HG02571 (cell line): ENCODE results near the gene CNPY3.
A peak's percentile ranks its signal among the peaks of the same experiment; 100 is the strongest.
"Not testable (repeated sequence)": the region's sequence is repeated elsewhere in the genome, so short reads cannot be mapped to it uniquely, and the experiment has no call there.

Experiments
- ATAC-seq: cut with Tn5 transposase; IDR thresholded peaks from one replicate; pipeline ENCODE4 v1.9.1; 2021; ENCODE audit warnings: mild to moderate bottlenecking, moderate library complexity; ENCODE audit not compliant: unreplicated experiment

Gene CNPY3

DNA sequence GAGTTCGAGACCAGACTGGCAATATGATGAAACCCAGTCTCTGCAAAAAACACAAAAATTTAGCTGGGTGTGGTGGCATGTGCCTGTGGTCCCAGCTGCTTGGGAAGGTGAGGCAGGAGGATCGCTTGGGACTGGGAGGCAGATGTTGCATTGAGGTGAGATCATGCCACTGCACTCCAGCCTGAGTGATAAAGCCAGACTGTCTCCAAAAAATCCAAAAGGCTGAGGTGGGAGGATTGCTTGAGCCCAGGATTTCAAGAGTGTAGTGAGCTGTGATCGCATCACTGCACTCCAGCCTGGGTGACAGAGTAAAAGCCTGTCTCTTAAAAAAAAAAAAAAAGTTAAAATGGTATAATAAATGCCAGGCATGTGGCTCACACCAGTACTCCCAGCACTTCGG is 14.7 kb upstream of the CNPY3 start:
- no peak for ATAC-seq

DNA sequence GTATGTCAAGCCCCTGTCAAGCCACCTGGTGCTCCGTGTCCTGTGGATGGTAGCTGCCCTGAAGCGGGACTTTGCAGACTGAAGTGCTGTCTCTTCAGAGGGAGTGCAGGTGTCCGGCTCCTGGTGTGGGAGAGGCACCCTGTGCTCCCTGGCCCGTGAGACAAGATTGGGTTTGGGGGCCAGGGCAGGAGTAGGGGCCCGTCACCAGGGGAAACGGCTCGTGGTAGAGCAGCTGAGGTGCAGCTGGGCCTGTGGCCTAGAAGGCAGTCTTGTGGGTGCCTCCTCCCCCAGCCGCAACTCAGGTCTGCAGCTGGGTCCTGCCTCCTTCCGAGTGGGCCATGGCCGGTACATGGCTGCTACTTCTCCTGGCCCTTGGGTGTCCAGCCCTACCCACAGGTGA is 13.5 kb upstream of the CNPY3 start, which contains the start of gene PTCRA:
Gene PTCRA, plus strand, starts transcription at position 322 of the 400 bp plus-strand sequence. Its CDS starts 17 bp downstream, at position 339.
- ATAC-seq = no peak

DNA sequence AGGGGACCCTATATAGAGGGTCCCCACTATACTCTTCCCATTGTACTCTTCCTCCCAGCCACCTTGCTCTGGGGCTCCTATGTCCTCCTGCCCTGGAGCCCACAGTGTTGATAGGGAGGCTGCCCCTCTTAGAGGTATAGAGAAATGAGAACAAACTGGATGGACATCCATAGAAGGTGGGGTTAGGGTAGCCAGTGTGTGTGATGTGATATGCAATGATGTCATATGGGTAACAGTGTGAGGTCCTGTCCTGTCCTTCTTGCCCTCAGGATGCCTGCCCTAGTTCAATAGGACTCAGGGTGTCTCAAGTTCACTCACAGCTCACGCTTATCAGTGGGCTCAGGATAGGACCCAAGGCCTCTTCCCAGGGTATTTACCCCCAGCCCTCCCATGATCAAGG is 13.0 kb upstream of the CNPY3 start:
- no peak for ATAC-seq

DNA sequence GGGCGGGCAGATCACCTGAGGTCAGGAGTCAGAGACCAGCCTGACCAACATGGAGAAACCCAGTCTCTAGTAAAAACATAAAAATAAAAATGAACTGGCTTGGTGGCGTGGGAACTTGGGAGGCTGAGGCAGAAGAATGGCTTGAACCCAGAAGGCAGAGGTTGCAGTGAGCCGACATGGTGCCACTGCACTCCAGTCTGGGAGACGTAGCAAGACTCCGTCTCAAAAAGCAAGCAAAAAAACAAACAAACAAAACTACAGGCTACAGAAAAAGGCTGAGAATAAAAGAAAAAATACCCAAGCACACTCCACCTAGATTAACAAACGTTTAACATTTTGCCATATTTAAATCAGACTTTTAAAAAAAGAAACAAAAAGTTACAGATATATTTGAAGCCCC is 7.5 kb upstream of the CNPY3 start:
- ATAC-seq = no peak

DNA sequence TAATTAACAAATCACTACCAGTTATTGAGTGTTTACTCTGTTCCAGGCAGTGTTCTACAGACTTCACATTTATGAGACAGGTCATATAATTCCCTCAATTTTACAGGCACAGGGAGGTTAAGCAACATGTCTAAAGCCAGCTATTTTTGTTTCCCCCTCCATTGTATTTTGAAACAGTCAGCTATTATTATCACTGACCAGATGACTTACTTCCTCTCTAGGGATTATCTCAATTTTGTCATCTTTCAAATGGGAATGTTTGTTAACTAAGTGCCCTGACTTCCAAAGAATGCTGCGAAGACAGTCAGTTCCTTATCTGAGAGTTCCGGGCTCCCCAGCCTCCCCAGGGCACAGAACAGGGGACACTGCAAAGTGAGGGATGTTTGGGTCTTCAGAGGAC is 5.6 kb upstream of the CNPY3 start:
- ATAC-seq = no peak

DNA sequence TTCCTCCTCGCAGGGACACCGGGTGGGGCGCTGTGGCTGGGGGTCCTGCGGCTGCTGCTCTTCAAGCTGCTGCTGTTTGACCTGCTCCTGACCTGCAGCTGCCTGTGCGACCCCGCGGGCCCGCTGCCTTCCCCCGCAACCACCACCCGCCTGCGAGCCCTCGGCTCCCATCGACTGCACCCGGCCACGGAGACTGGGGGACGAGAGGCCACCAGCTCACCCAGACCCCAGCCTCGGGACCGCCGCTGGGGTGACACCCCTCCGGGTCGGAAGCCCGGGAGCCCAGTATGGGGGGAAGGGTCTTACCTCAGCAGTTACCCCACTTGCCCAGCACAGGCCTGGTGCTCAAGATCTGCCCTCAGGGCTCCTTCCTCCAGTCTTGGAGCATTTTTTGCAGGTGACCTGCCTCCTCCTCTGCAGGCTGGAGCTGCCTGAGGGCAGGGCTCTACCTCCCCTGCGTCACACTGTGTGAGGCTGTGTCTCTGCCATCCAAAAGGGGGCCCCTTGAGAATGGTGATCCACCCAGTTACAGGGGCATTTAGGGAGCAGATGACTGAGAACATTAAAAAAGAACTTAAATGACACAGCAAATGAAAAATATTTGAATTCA is 3.9 kb upstream of the CNPY3 start:
- ATAC-seq = no peak

DNA sequence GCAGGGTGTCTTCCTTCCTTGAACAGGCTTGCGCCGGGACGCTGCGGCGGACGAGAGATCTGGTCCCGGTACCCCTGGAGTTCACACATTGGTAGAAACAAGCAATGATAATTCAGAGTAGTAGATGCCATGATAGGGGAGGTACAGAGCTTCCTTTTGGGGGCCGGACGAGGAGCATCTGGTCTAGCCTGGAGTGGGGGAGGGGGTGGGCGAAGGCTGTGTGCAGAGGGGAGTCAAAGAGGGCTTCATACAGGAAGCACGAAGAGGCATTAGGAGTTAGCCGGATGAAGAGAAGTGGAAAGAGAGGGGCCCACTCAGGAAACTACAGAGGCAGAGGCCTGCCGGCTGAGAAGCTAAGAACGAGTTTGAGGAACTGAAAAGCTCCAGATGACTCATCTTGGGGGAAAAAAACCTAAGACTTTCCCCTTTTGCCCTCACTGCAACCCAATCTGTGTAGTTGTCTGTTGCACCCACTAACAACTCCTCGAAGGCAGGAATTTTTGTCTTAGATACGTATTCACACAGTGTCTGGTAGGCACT is 611 bp downstream of the CNPY3 start:
- peak; percentile 54 for ATAC-seq

DNA sequence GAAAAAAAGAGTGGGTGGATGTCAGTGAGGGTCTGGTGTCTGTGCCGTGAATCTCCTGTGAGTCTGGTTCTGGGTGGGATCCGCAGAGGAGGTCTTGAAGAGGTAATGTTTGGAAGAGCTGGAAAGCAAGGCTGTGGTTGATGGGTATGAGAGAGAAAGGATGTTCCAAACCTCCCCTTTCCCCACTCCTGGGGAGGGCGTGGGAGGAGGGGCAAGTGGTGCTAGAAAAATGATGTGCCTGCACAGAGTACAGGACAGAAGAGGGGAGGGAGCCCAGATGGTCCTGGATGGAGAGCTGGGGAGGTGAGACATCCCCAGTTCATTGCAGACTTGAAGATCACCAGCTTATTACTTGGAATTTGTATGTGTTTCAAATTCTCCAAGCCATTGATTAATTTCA is 3.1 kb downstream of the CNPY3 start:
- ATAC-seq = no peak

DNA sequence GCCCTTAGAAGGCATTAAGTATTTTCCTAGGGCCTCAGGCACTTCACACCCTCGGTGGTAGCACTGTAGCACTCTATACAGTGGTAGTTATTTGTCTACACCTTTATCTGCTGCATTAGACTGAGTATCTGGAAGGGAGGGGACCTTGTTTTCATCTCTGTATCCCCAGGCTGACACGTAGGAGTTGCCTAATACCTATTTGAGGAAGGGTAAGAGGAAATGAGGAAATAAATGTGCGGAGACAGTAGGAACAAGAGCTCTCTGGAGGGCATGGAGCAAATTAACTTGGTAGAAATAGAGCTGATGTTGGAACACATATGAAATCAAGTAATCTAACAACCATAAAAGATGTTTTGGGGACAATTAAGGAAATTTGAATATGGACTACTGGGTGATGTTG is 3.9 kb downstream of the CNPY3 start:
- ATAC-seq = no peak

DNA sequence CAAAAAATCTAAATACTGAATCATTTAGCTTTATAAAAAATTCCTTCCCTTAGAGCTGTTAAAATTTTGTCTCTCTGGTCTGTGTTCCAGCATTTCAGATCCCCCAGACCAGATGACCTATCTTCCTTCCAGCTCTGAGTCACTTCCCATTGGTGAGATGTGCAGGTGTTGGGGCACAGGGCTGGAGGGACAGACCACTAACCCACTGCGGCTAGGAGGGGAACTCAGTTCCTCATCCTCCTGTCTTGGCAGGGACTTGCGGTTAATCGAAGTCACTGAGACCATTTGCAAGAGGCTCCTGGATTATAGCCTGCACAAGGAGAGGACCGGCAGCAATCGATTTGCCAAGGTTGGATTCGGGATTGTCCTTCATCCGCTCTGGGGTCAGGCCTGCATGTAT is 6.0 kb downstream of the CNPY3 start:
- ATAC-seq = no peak

DNA sequence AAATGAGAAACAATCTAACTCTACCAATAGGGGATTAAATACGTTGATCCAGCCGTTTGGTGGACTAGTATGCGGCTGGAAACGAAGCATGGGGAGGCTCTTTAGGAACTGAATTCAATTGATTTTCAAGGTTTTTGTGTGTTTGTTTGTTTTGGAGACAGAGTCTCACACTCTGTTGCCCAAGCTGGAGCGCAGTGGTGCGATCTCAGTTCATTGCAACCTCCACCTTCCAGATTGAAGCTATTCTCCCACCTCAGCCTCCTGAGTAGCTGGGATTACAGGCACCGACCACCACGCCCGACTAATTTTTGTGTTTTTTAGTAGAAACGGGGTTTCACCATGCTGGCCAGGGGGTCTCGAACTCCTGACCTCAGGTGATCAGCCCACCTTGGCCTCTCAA is 7.1 kb downstream of the CNPY3 start:
- no peak for ATAC-seq

DNA sequence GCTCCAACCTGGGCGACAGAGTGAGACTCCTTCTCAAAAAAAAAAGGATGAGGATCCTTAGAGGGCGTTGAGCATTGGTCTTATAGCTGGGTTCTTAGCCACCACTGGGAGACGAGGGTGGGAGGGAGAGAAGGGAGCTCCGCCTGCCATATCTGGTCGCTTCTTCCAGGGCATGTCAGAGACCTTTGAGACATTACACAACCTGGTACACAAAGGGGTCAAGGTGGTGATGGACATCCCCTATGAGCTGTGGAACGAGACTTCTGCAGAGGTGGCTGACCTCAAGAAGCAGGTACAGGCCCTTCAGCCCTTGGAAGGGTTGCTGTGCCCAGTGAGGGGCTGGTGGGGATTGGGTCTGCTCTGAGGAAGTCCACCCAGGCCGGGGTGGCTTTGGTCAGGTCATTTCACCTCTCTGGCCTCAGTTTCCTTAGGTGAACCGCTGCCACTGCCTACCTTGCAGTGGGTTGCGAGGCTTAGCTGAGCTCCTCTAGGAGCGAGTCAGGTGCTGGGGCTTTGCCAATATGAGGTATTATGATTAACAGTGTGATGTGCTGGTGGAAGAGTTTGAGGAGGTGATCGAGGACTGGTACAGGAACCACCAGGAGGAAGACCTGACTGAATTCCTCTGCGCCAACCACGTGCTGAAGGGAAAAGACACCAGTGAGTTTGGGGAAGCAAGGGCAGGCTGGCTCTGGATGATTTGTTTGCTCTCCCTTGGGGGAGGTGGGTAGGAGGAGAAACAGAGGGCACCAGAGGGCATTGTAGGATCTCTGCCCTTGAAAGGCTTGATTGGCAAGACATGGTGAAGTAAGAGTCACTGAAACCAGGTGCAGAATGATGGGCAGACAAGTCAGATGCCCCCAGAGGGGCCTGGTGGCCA is 8.5 kb downstream of the CNPY3 start:
- no peak for ATAC-seq

DNA sequence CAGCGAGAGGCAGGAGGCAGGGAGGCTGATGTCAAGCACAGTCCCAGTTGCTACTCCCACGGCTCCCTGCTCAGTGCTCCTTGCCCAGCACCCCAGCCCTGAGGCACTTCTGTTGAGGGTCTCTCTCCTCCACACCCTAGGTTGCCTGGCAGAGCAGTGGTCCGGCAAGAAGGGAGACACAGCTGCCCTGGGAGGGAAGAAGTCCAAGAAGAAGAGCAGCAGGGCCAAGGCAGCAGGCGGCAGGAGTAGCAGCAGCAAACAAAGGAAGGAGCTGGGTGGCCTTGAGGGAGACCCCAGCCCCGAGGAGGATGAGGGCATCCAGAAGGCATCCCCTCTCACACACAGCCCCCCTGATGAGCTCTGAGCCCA is 9.1 kb downstream of the CNPY3 start:
- ATAC-seq = no peak

DNA sequence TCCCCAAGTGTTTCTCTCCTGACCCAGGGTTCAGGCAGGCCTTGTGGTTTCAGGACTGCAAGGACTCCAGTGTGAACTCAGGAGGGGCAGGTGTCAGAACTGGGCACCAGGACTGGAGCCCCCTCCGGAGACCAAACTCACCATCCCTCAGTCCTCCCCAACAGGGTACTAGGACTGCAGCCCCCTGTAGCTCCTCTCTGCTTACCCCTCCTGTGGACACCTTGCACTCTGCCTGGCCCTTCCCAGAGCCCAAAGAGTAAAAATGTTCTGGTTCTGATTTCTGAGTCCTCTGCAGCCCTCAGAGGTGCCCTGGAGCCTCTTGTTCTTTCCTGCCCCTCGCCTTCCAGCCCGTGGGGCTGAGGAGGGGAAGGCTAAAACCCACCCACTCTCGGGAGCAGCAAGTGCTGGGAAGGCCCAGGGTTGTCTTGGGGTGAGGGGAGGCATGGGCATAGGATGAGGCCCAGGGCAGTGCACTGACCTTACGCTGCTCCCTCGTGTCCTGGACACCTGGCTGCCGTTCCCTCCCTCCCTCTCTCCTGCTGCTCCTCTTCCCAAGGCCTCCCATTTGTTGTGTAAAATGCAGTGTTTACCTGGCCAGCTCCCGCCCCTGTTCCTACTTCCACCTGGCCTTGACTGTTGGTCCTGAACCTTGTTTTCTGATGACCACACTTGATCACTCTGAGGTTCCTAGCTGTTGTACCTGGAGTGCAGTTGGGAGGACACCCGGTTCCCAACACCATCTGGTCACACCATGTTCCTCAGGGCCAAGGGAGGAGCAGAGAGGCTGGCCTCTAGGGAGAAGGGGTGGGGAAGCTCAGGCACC is 9.9 kb downstream of the CNPY3 start:
- no peak for ATAC-seq

DNA sequence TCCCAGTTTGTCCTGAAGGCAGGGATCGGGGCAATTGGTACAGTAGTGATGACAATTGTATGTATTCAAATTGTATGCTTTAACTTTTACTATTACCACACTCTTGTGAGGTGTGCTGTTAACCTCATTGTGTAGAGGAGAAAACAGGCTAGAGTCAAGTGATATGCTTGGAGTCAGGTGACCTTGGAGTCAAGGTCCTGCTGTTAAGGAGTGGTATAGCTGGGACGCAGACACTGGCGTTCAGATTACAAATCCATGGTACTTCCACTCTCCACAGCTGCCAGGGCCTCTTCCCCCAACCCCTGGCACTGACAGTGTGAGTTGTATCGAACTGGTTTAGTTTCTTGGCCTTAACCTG is 10.5 kb downstream of the CNPY3 start:
- ATAC-seq = no peak

DNA sequence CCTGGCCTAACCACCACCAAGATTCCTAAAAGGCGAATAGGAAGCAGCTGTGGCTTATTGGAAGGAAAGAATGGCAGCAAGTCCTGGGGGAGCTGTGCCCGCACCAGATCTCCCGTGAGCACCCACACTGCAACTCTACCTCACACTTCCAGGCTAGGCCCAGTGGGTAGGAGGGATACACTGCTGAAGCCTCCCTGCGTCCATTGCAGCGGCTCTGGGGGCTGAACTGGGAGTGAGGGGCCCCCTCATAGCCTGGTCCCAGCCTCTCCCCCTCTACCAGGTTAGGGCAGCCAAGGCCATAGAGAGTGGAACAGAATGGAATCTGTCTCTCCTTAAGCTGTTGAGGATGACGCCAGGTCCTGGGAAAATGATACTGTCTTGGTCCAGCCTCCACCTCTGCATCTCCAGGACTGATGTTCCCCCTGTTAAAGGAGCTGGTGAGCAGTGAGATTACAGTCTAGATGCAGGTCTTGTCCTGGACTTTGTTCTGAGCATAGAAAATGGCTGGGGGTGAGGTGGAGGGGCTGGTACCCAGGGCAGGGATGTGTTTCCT is 11.3 kb downstream of the CNPY3 start:
- ATAC-seq = no peak

DNA sequence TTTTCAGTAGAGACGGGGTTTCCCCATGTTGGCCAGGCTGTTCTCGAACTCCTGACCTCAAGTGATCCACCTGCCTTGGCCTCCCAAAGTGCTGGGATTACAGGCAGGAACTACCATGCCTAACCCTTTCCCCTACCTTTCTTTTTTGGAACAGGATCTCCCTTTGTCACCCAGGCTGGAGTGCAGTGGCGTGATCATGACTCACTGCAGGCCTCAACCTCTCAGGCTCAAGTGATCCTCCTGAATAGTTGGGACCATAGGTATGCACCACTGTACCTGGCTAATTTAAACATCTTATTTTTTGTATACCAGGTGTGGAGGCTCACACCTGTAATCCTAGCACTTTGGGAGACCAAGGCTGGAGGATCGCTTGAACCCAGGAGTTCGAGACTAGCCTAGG is 12.1 kb downstream of the CNPY3 start:
- not testable (repeated sequence) for ATAC-seq

DNA sequence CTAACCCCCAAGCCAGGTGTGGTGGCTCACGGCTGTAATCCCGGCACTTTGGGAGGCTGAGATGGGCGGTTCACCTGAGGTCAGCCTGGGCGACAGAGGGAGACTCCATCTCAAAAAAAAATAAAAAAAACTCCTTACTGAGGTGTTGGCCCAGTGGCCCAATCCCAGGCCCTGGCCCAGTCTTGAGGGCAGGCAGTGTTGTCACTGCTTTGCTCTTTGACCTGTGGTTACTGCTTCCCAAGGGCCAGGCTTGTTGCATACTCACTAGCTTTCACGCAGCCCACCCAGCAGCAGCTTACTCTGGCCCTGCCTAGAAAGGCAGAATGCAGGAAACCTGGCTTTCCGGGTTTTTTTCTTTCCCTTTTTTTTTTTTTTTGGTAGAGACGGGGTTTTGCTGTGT is 13.2 kb downstream of the CNPY3 start:
- ATAC-seq = no peak

DNA sequence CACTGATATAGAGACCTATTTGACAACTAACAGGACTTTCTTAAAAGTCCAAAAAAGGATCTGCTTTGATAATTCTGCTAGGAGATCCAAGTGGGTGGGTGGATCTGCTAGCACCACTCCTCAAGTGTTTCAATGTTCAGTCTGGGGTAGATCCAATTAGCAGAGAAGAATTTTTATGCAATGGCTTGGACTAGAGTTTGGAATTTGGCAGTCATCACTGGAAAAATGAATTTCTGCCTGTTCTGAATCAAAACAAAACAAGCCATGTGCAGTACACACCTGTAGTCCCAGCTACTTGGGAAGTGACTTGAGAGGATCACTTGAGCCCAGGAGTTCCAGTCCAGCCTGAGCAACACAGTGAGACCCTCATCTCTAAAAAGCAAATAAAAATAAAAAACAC is 18.7 kb downstream of the CNPY3 start:
- no peak for ATAC-seq

DNA sequence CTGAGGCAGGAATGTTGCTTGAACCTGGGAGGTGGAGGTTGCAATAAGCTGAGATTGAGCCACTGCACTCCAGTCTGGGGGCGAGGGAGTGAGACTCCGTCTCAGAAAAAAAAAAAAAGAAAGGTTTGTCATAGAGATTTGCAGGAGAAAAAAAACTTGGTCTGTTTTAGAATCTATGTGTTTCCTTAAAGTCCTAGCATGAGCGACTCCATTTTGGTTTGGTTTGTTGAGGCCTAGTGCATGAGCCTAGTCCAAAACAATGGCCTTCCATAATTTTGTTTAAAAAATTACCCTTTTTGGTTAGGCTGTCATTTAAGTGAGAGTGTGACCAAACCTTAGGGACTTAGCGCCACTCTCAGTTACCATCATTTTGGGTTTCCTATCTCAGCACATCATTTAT is 23.1 kb downstream of the CNPY3 start:
- ATAC-seq = no peak

DNA sequence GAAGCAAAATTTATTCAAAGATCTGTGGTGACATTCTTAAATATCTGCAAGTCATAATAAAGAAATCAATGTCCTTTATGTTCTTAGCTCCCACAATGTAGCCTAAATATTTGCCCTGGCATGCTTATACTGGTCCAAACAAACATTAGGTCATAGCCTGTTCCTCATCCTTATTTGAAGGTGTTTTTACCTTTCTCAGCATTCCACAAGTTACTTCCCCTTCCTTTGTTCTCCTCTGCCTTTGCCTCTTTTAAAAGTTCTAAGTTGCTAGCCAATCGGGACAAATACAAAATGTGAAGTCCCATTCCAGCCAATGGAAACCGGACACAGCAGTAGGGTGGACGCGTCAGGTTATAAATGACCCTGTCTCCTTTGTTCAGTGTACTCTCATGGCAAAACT is 25.1 kb downstream of the CNPY3 start:
- not testable (repeated sequence) for ATAC-seq
